ENCODE measurements around the gene XPNPEP1. TPM values are rescaled to one million over a fixed set of nuclear protein-coding genes. Genes with fewer than 3 reads are reported as not detected.

The XPNPEP1 gene
- polyA plus RNA-seq, 3 donors, result 32.1 to 62.1 (median 38.4) TPM

DNA sequence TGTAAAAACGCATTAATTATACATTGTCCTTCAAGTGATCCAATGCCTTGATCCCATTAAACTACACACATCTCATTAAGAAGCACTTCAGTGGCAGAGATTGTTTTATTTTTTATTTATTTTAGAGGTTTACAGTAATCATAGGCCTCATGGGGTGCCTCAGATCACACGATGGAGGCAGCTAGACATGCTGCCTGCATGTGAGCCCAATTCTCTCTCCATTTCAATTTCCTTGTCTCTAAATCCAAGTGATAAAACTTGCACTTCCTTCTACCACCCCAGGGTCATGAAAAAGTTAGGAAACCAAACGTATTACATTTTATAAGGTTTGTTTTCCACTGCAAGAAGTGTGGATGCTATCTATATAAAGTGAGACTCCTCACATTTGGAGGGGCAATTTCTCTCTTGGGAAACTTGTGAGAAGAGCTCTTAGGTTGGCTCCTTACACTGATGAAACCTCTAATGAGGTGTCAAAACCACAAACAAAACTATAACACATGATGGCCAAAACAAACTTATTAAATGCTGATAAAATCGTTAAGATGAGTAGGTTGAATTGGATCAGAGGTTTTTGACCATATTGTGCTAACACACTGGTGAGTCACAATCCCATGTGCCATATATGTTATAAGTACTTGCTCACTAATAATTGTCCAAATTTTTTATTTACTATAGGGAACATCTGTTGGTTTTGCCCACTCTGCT, 22.3 kb upstream of the XPNPEP1 start:
- WGBS (ENCODE audit: insufficient coverage), result no CpG with 5 or more reads among the region's 4 CpGs

DNA sequence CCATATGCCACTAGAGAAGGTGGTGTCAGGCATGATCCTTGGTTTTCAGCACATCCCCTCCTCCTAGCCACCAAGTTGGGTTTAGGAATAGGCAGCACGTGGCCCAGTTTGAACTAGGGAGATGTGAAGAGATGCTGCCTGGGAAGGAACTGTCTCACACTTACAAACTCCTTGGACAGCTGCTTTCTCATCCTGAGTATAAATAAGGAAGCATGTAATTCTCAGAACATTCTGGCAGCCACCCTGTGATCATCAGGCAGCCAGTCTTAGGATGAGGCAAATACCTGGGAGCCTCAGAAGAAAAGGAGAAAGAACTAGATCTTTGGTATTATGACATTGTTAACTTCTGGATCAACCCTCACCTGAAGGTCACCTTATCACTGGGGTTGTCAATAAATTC, 21.3 kb upstream of the XPNPEP1 start:
- Mint-ChIP-seq H3K36me3 (no peaks in the 10 kb centered on the region), H3K4me1 (peaks cover 10% of the 10 kb centered on the region), H3K4me3 (no peak overlapping the region), H3K9me3 (peaks cover 0 to 2% (median 0%) of the 10 kb centered on the region in 7 donors), H3K27me3 (ENCODE audit: low read depth in 3 of 3) (peaks cover 0 to 4% (median 4%) of the 10 kb centered on the region in 3 donors), H3K27ac (no peak overlapping the region)
- TF ChIP-seq CTCF (IDR thresholded peaks at IDR 0.05), result no peak
- Histone ChIP-seq H3K27me3 (ENCODE audit: control insufficient read depth in 2 of 2, insufficient read depth in 2 of 2, low read length in 2 of 2) (no peaks in the 10 kb centered on the region), H3K9ac (ENCODE audit: insufficient read depth, low read length, poor library complexity, severe bottlenecking) (no peak overlapping the region), H3K4me3 (replicated peaks in 1 of 3; ENCODE audit: low read depth in 2 of 3, low read length in 3 of 3) (no peak overlapping the region), H3K36me3 (replicated peaks in 1 of 2; ENCODE audit: control insufficient read depth in 1 of 2, insufficient read depth in 2 of 2, low read length in 2 of 2) (no peaks in the 10 kb centered on the region), H3K9me3 (replicated peaks in 1 of 2; ENCODE audit: control insufficient read depth in 1 of 2, insufficient read depth in 1 of 2, low read length in 2 of 2) (no peaks in the 10 kb centered on the region), H3K4me1 (ENCODE audit: control insufficient read depth in 1 of 2, insufficient read depth in 2 of 2, low read length in 2 of 2) (no peaks in the 10 kb centered on the region), H3K27ac (ENCODE audit: low read depth in 1 of 2, low read length in 2 of 2) (no peak overlapping the region), H3K79me2 (ENCODE audit: insufficient read depth, low read length) (no peaks in the 10 kb centered on the region), H3K4me2 (replicated peaks; ENCODE audit: extremely low read depth, low read length, poor library complexity, severe bottlenecking) (no peak overlapping the region), H4K20me1 (ENCODE audit: insufficient read depth, low read length) (no peaks in the 10 kb centered on the region), H2AFZ (ENCODE audit: insufficient read depth, low read depth, low read length, poor library complexity, severe bottlenecking) (no peak overlapping the region)
- no CpG with 5 or more reads among the region's 1 CpG for WGBS (ENCODE audit: insufficient coverage)
- no peak for DNase-seq
- intact Hi-C loops (cut with micrococcal nuclease), result loop anchor here in 1 of 2 donors (5.0 kb wide), 1 partner anchor 52 kb away; no protein-coding TSS in a partner anchor

More for the DNA sequence above, 22.3 kb upstream of the XPNPEP1 start:
- Histone ChIP-seq H3K4me2 (replicated peaks; ENCODE audit: extremely low read depth, low read length, poor library complexity, severe bottlenecking) (no peak overlapping the region), H3K4me3 (replicated peaks in 1 of 3; ENCODE audit: low read depth in 2 of 3, low read length in 3 of 3) (no peak overlapping the region), H2AFZ (ENCODE audit: insufficient read depth, low read depth, low read length, poor library complexity, severe bottlenecking) (no peak overlapping the region), H3K9me3 (replicated peaks in 1 of 2; ENCODE audit: control insufficient read depth in 1 of 2, insufficient read depth in 1 of 2, low read length in 2 of 2) (no peaks in the 10 kb centered on the region), H3K27ac (ENCODE audit: low read depth in 1 of 2, low read length in 2 of 2) (no peak overlapping the region), H3K4me1 (ENCODE audit: control insufficient read depth in 1 of 2, insufficient read depth in 2 of 2, low read length in 2 of 2) (no peaks in the 10 kb centered on the region), H3K79me2 (ENCODE audit: insufficient read depth, low read length) (no peaks in the 10 kb centered on the region), H3K9ac (ENCODE audit: insufficient read depth, low read length, poor library complexity, severe bottlenecking) (no peak overlapping the region), H4K20me1 (ENCODE audit: insufficient read depth, low read length) (no peaks in the 10 kb centered on the region), H3K36me3 (replicated peaks in 1 of 2; ENCODE audit: control insufficient read depth in 1 of 2, insufficient read depth in 2 of 2, low read length in 2 of 2) (no peaks in the 10 kb centered on the region), H3K27me3 (ENCODE audit: control insufficient read depth in 2 of 2, insufficient read depth in 2 of 2, low read length in 2 of 2) (no peaks in the 10 kb centered on the region)
- Mint-ChIP-seq H3K4me1 (peaks cover 9% of the 10 kb centered on the region), H3K27ac (no peak overlapping the region), H3K36me3 (no peaks in the 10 kb centered on the region), H3K27me3 (ENCODE audit: low read depth in 3 of 3) (peaks cover 0 to 4% (median 4%) of the 10 kb centered on the region in 3 donors), H3K4me3 (no peak overlapping the region), H3K9me3 (peaks cover 0 to 2% (median 0%) of the 10 kb centered on the region in 7 donors)
- DNase-seq, result no peak
- TF ChIP-seq CTCF (IDR thresholded peaks at IDR 0.05), result no peak
- intact Hi-C loops (cut with micrococcal nuclease), result no loop called here
